A673 (cell line): Measurements from ENCODE around the gene DUOX1. TPM values are rescaled to one million over a fixed set of nuclear protein-coding genes. Genes with fewer than 3 reads are reported as not detected.

Experiments used
- BruUV-seq: library from RNA; stranded (reverse); fragments of 400-500 nt; replicated peaks from 2 replicates; lab custom pipeline; 2021; lab: Mats Ljungman, UMichigan
- CTCF ChIA-PET: fragments of 300-600 bp; sonication (Branson Sonifier 250); formaldehyde crosslinking; loops from one replicate; lab custom pipeline; 2022; ENCODE audit warnings: antibody characterized with exemption; lab: Charles Lee
- POLR2A ChIA-PET: fragments of 300-600 bp; sonication (Branson Sonifier 250); formaldehyde crosslinking; loops from one replicate; lab custom pipeline; 2022; ENCODE audit warnings: antibody characterized with exemption; ENCODE audit not compliant: low non-redundant PET; lab: Charles Lee
- DNase-seq: peaks from one replicate; pipeline ENCODE4 v3.0.0-alpha.2; 2015; ENCODE audit warnings: low spot score
- H3K27ac ChIP-seq: fragments of 200-600 bp; sonication (generic); 2 replicates; pipeline ENCODE4 v1.5.1; 2016; ENCODE audit warnings: mixed run types, low read depth, mild to moderate bottlenecking, mixed read lengths, antibody characterized with exemption, low read length; ENCODE audit not compliant: poor library complexity, severe bottlenecking
- H3K27me3 ChIP-seq: fragments of 200-600 bp; sonication (generic); replicated peaks from 2 replicates; pipeline ENCODE4 v1.6.1; 2017; ENCODE audit warnings: mixed run types, low read depth, mild to moderate bottlenecking, mixed read lengths, antibody characterized with exemption, low read length; ENCODE audit not compliant: insufficient read depth, poor library complexity
- H3K36me3 ChIP-seq: fragments of 200-600 bp; sonication (generic); 2 replicates; pipeline ENCODE4 v1.6.1; 2016; ENCODE audit warnings: mixed run types, mild to moderate bottlenecking, mixed read lengths, antibody characterized with exemption, low read length; ENCODE audit not compliant: insufficient read depth, poor library complexity, severe bottlenecking
- H3K4me1 ChIP-seq: fragments of 200-600 bp; sonication (generic); 2 replicates; pipeline ENCODE4 v1.6.1; 2017; ENCODE audit warnings: mixed run types, mild to moderate bottlenecking, mixed read lengths, antibody characterized with exemption, low read length; ENCODE audit not compliant: insufficient read depth, poor library complexity, severe bottlenecking
- H3K4me3 ChIP-seq: fragments of 200-600 bp; sonication (generic); 2 replicates; pipeline ENCODE4 v1.5.1; 2016; ENCODE audit warnings: low read depth, mixed run types, mild to moderate bottlenecking, mixed read lengths, low read length; ENCODE audit not compliant: poor library complexity, severe bottlenecking
- H3K9me3 ChIP-seq: fragments of 200-600 bp; sonication (generic); 2 replicates; pipeline ENCODE4 v1.6.1; 2016; ENCODE audit warnings: mixed run types, low read depth, mild to moderate bottlenecking, mixed read lengths, antibody characterized with exemption, low read length; ENCODE audit not compliant: poor library complexity, severe bottlenecking
- CTCF ChIP-seq: fragments of 300-800, 200-600 bp; sonication (generic); conservative IDR thresholded peaks from 2 replicates; pipeline ENCODE4 v1.5.1; 2017; ENCODE audit warnings: low read depth, mild to moderate bottlenecking, antibody characterized with exemption, low read length, moderate library complexity, mixed read lengths
- EZH2 ChIP-seq: fragments of 200-600 bp; sonication (generic); IDR thresholded peaks from 2 replicates; pipeline ENCODE4 v1.6.1; 2017; ENCODE audit warnings: borderline replicate concordance, low read depth, mild to moderate bottlenecking, mixed read lengths, antibody characterized with exemption, low read length; ENCODE audit not compliant: poor library complexity, severe bottlenecking
- intact Hi-C: fragments of 100-400 bp; cut with micrococcal nuclease; formaldehyde crosslinking; loops from one replicate; pipeline ENCODE4 v1.10.0; 2022; ENCODE audit not compliant: unreplicated experiment
- total RNA-seq: library from RNA; stranded (reverse); gene quantifications from 2 replicates; pipeline ENCODE4 v1.2.3, GENCODE V29; 2021

Gene DUOX1
- total RNA-seq, 1 experiment from 2014 or later: 1.7 TPM

- POLR2A ChIA-PET: no interaction called here
- intact Hi-C loops: loop anchor here (10.0 kb wide), 1 partner anchor 528 kb away; no protein-coding TSS in a partner anchor
- Histone ChIP-seq H3K27me3 (peaks cover 34% of the 10 kb centered on the region), H3K4me3 (peak overlapping the region; percentile 43), H3K9me3 (no peaks in the 10 kb centered on the region), H3K36me3 (no peaks in the 10 kb centered on the region), H3K27ac (no peak overlapping the region), H3K4me1 (peaks cover 10% of the 10 kb centered on the region)
- CTCF ChIA-PET: interaction anchor here (0.5 to 0.6 kb wide), 2 partner anchors 64 to 563 kb away, joined by 5 to 8 read pairs; no protein-coding TSS in a partner anchor
- TF ChIP-seq CTCF: 0 out of 2 replicates have a peak, but pooled peaks have one; percentile 22
- no peak for TF ChIP-seq EZH2
- DNase-seq: peak; percentile 39
- no TSS peak for BruUV-seq
These were observed 17.0 kb upstream of the DUOX1 start for GRCh38 chr15:45112591-45113379.

GRCh38 chr15:45113380-45113990 lies 16.3 kb upstream of the DUOX1 start:
- no TSS peak for BruUV-seq
- intact Hi-C loops: loop anchor here (10.0 kb wide), 1 partner anchor 529 kb away; no protein-coding TSS in a partner anchor
- Histone ChIP-seq H3K27me3 (peaks cover 34% of the 10 kb centered on the region), H3K36me3 (no peaks in the 10 kb centered on the region), H3K27ac (no peak overlapping the region), H3K4me1 (peaks cover 12% of the 10 kb centered on the region), H3K4me3 (peak overlapping the region; percentile 43), H3K9me3 (no peaks in the 10 kb centered on the region)
- no peak for DNase-seq
- ChIA-PET POLR2A (no interaction called here), CTCF (interaction anchor here (0.5 to 0.6 kb wide), 2 partner anchors 65 to 563 kb away, joined by 5 to 8 read pairs; no protein-coding TSS in a partner anchor)
- no peak for TF ChIP-seq EZH2
- TF ChIP-seq CTCF: no peak

- ChIA-PET POLR2A (no interaction called here), CTCF (no interaction called here)
- Histone ChIP-seq H3K27ac (no peak within 1 kb of the TSS), H3K4me1 (peaks cover 12% of the 10 kb centered on the region), H3K4me3 (peak within 1 kb of the TSS; percentile 43), H3K36me3 (no peaks in the 10 kb centered on the region), H3K27me3 (peaks cover 34% of the 10 kb centered on the region), H3K9me3 (no peaks in the 10 kb centered on the region)
- no TSS peak for BruUV-seq
- TF ChIP-seq CTCF (no peak), EZH2 (no peak)
- intact Hi-C loops: loop anchor here (10.0 kb wide), 1 partner anchor 529 kb away; no protein-coding TSS in a partner anchor
- DNase-seq: peak; percentile 20
These were observed 15.6 kb upstream of the DUOX1 start, which contains the start of the genes DUOX2 and DUOXA2 for GRCh38 chr15:45114076-45114750. Gene DUOX2 (minus strand): TSS chr15:45114172. CDS start chr15:45113411, 761 bp downstream. Gene DUOXA2 (plus strand): TSS chr15:45114326. CDS start chr15:45114606, 280 bp downstream.
